SK-N-SH treated with all-trans-retinoic acid at 6 μM for 48 hours (cell line): Measurements from ENCODE around the gene COL17A1.

Experiments
- ATAC-seq: fragments of 200-7000 bp; cut with Tn5 transposase; 3 replicates; pipeline ENCODE4 v1.9.1; 2020; ENCODE audit warnings: mild to moderate bottlenecking, moderate library complexity
- ARNTL ChIP-seq: fragments of 450-650 bp; formaldehyde crosslinking; IDR thresholded peaks from 2 replicates; pipeline ENCODE4 v1.5.0; 2020; ENCODE audit warnings: low read depth, mild to moderate bottlenecking, moderate library complexity, borderline replicate concordance
- BACH2 ChIP-seq: fragments of 250-450 bp; sonication (Bioruptor Pico); IDR thresholded peaks from 2 replicates; pipeline ENCODE4 v1.9.0; 2021; ENCODE audit warnings: mild to moderate bottlenecking, borderline replicate concordance
- CSDC2 ChIP-seq: fragments of 250-450 bp; sonication (Bioruptor Pico); IDR thresholded peaks from 2 replicates; pipeline ENCODE4 v1.5.0; 2020; ENCODE audit warnings: mild to moderate bottlenecking, moderate library complexity
- ESRRG ChIP-seq: fragments of 250-450 bp; sonication (Bioruptor Pico); IDR thresholded peaks from 2 replicates; pipeline ENCODE4 v1.6.1; 2021; ENCODE audit warnings: mild to moderate bottlenecking
- GLIS3 ChIP-seq: fragments of 250-450 bp; sonication (Bioruptor Pico); IDR thresholded peaks from 2 replicates; pipeline ENCODE4 v1.5.0; 2020; ENCODE audit warnings: mild to moderate bottlenecking, moderate library complexity
- ISL1 ChIP-seq: fragments of 250-450 bp; sonication (Bioruptor Pico); IDR thresholded peaks from 2 replicates; pipeline ENCODE4 v2.1.2; 2022; ENCODE audit warnings: mild to moderate bottlenecking, moderate library complexity
- OSR1 ChIP-seq: fragments of 250-450 bp; sonication (Bioruptor Pico); IDR thresholded peaks from 2 replicates; pipeline ENCODE4 v1.8.0; 2022; ENCODE audit warnings: moderate library complexity, mild to moderate bottlenecking, inconsistent platforms
- PPARA ChIP-seq: fragments of 250-450 bp; sonication (Bioruptor Pico); IDR thresholded peaks from 2 replicates; pipeline ENCODE4 v1.5.0; 2020; ENCODE audit warnings: mild to moderate bottlenecking, borderline replicate concordance
- RARB ChIP-seq: fragments of 250-450 bp; sonication (Bioruptor Pico); IDR thresholded peaks from 2 replicates; pipeline ENCODE4 v1.8.0; 2021; ENCODE audit warnings: mild to moderate bottlenecking, moderate library complexity
- SNAI2 ChIP-seq: fragments of 250-450 bp; sonication (Bioruptor Pico); IDR thresholded peaks from 2 replicates; pipeline ENCODE4 v1.5.0; 2020; ENCODE audit warnings: mild to moderate bottlenecking, moderate library complexity
- TCF4 ChIP-seq: fragments of 250-450 bp; sonication (Bioruptor Pico); IDR thresholded peaks from 2 replicates; pipeline ENCODE4 v1.8.0; 2021; ENCODE audit warnings: mild to moderate bottlenecking, moderate library complexity, borderline replicate concordance
- TOX ChIP-seq: fragments of 250-450 bp; sonication (Bioruptor Pico); IDR thresholded peaks from 2 replicates; pipeline ENCODE4 v1.8.0; 2021; ENCODE audit warnings: mild to moderate bottlenecking, moderate library complexity, borderline replicate concordance
- ZC3H10 ChIP-seq: fragments of 250-450 bp; sonication (Bioruptor Pico); IDR thresholded peaks from 2 replicates; pipeline ENCODE4 v1.5.1; 2021; ENCODE audit warnings: mild to moderate bottlenecking, moderate library complexity
- ZFP3 ChIP-seq: fragments of 250-450 bp; sonication (Bioruptor Pico); IDR thresholded peaks from 2 replicates; pipeline ENCODE4 v1.5.0; 2020; ENCODE audit warnings: mild to moderate bottlenecking, moderate library complexity
- ZFP30 ChIP-seq: fragments of 450-650 bp; formaldehyde crosslinking; IDR thresholded peaks from 2 replicates; pipeline ENCODE4 v1.5.0; 2022; ENCODE audit warnings: mild to moderate bottlenecking, moderate library complexity
- ZNF565 ChIP-seq: fragments of 450-650 bp; formaldehyde crosslinking; conservative IDR thresholded peaks from 2 replicates; pipeline ENCODE4 v1.5.0; 2020; ENCODE audit warnings: low read depth, mild to moderate bottlenecking, moderate library complexity
- ZNF70 ChIP-seq: fragments of 450-650 bp; formaldehyde crosslinking; IDR thresholded peaks from 2 replicates; pipeline ENCODE4 v1.5.0; 2020; ENCODE audit warnings: mild to moderate bottlenecking, moderate library complexity
- TF ChIP-seq, protein P1 (sequence below): fragments of 250-450 bp; sonication (Bioruptor Pico); IDR thresholded peaks from 2 replicates; pipeline ENCODE4 v1.5.0; 2020; ENCODE audit warnings: mild to moderate bottlenecking, moderate library complexity
- TF ChIP-seq, protein P2 (sequence below): fragments of 250-450 bp; sonication (Bioruptor Pico); IDR thresholded peaks from 2 replicates; pipeline ENCODE4 v1.5.1; 2020; ENCODE audit warnings: low read depth, mild to moderate bottlenecking, moderate library complexity
- TF ChIP-seq, protein P3 (sequence below): fragments of 250-450 bp; sonication (Bioruptor Pico); IDR thresholded peaks from 2 replicates; pipeline ENCODE4 v1.8.0; 2021; ENCODE audit warnings: low read depth, mild to moderate bottlenecking, moderate library complexity, borderline replicate concordance
- TF ChIP-seq, protein P4 (sequence below): fragments of 250-450 bp; sonication (Bioruptor Pico); IDR thresholded peaks from 2 replicates; pipeline ENCODE4 v1.8.0; 2020; ENCODE audit warnings: mild to moderate bottlenecking, moderate library complexity, borderline replicate concordance

Gene COL17A1

DNA sequence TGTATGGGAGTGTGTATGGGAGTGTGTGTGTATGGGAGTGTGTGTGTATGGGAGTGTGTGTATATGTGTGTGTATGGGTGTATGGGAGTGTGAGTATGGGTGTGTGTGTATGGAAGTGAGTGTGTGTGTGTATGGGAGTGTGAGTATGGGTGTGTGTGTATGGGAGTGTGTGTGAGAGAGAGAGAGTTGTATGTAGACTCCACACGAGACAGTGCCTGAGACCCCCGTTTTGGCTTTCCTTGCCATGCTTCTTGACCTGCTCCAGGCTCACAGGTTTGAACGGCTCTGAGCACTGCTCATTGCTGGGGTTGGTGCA lies 49.7 kb downstream of the COL17A1 start (continued):
- TF ChIP-seq, protein P1, sequence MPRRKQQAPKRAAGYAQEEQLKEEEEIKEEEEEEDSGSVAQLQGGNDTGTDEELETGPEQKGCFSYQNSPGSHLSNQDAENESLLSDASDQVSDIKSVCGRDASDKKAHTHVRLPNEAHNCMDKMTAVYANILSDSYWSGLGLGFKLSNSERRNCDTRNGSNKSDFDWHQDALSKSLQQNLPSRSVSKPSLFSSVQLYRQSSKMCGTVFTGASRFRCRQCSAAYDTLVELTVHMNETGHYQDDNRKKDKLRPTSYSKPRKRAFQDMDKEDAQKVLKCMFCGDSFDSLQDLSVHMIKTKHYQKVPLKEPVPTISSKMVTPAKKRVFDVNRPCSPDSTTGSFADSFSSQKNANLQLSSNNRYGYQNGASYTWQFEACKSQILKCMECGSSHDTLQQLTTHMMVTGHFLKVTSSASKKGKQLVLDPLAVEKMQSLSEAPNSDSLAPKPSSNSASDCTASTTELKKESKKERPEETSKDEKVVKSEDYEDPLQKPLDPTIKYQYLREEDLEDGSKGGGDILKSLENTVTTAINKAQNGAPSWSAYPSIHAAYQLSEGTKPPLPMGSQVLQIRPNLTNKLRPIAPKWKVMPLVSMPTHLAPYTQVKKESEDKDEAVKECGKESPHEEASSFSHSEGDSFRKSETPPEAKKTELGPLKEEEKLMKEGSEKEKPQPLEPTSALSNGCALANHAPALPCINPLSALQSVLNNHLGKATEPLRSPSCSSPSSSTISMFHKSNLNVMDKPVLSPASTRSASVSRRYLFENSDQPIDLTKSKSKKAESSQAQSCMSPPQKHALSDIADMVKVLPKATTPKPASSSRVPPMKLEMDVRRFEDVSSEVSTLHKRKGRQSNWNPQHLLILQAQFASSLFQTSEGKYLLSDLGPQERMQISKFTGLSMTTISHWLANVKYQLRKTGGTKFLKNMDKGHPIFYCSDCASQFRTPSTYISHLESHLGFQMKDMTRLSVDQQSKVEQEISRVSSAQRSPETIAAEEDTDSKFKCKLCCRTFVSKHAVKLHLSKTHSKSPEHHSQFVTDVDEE (CRISPR knock-in tag), result no peak
- TF ChIP-seq CSDC2 (no peak), ISL1 (CRISPR knock-in tag) (no peak), BACH2 (CRISPR knock-in tag) (no peak), ZFP30 (CRISPR knock-in tag) (no peak), ZNF70 (no peak)

DNA sequence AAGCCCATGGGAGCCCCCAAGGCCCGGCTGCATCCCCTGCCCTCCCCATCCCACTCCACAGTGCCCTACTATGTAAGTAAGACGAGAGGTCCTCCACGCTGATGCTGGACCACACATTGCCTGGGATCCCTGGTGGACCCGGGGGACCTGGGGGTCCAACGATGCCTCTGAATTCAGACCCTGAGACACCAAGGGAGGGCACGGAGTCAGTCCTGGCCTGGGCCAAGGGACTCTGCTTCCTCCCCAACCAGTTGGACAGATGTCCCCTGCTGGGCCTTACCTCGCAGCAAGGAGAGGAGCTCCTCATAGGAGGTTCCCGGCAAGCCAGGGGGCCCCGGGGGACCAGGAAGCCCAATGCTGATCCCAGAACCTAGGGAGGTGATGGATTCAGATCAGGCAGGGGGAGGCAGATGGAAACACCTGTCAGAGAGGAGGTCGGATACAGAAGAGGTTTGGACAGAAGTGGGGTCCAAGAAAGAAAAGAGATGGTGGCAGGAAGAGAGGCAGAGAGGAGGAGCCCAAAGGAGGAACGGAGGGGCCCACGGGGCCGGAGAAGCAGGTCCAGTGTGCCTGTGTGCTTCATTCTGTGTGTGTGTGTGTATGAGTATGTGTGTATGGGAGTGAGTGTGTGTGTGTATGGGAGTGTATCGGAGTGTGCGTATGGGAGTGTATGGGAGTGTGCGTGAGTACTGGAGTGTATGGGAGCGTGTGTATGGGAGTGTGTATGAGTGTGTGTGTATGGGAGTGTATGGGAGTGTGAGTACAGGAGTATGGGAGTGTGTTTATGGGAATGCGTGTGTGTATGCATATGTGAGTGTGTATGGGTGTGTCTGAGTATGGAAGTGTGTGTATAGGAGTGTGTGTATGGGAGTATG lies 50.2 kb downstream of the COL17A1 start:
- ATAC-seq, result no peak; the same call in 2 of the 3 replicates
- TF ChIP-seq PPARA (CRISPR knock-in tag), result no peak
- no peak for TF ChIP-seq ESRRG (CRISPR knock-in tag)
- TF ChIP-seq RARB (CRISPR knock-in tag), result no peak
- TF ChIP-seq GLIS3, result no peak
- TF ChIP-seq ZNF70, result no peak
- no peak for TF ChIP-seq SNAI2 (CRISPR knock-in tag)
- no peak for TF ChIP-seq ZC3H10 (CRISPR knock-in tag)

DNA sequence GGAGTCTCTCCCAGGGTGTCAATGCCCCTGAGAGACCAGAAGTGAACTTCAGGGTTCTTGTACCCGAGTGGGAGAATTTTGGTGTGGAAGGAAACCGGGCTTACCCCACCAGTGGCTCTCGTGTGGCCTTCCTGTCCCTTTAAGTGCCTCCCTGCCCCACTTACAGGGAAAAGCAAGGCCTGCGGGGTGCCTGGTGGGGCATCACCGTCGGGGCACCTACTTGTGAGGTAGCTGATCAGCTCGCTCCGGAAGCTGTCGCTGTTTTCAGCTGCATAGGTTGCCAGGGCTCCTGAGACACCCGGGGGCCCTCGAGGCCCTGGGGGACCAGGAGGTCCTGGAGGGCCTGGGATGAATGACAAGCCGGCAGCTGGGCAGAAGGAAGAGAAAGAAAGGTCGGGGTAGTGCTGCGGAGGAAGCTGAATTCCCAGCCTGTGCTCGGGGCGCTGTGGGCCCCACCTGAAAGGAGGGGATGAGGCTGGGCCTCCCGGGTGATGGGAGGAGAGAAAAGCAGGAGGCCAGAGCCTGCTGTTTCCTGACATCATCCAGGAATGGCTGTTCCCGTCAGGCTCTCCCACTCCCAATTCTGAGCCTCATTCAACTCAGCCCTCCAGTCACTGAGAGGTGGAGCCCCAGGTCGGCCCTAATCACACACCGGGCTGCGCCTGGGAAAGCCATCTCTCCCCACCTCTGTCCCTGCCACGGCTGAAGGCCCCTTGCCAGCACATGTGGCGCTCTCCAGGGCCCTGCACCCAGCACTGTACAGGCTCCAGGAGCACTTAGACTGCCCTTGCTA lies 51.1 kb downstream of the COL17A1 start:
- no peak for TF ChIP-seq PPARA (CRISPR knock-in tag)
- no peak for TF ChIP-seq OSR1 (CRISPR knock-in tag)
- TF ChIP-seq TCF4 (CRISPR knock-in tag), result no peak
- no peak for TF ChIP-seq ARNTL
- TF ChIP-seq ZFP3 (CRISPR knock-in tag), result no peak
- TF ChIP-seq, protein P2, sequence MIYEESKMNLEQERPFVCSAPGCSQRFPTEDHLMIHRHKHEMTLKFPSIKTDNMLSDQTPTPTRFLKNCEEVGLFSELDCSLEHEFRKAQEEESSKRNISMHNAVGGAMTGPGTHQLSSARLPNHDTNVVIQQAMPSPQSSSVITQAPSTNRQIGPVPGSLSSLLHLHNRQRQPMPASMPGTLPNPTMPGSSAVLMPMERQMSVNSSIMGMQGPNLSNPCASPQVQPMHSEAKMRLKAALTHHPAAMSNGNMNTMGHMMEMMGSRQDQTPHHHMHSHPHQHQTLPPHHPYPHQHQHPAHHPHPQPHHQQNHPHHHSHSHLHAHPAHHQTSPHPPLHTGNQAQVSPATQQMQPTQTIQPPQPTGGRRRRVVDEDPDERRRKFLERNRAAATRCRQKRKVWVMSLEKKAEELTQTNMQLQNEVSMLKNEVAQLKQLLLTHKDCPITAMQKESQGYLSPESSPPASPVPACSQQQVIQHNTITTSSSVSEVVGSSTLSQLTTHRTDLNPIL, result no peak
- no peak for TF ChIP-seq ZNF565 (CRISPR knock-in tag)
- TF ChIP-seq, protein P3, sequence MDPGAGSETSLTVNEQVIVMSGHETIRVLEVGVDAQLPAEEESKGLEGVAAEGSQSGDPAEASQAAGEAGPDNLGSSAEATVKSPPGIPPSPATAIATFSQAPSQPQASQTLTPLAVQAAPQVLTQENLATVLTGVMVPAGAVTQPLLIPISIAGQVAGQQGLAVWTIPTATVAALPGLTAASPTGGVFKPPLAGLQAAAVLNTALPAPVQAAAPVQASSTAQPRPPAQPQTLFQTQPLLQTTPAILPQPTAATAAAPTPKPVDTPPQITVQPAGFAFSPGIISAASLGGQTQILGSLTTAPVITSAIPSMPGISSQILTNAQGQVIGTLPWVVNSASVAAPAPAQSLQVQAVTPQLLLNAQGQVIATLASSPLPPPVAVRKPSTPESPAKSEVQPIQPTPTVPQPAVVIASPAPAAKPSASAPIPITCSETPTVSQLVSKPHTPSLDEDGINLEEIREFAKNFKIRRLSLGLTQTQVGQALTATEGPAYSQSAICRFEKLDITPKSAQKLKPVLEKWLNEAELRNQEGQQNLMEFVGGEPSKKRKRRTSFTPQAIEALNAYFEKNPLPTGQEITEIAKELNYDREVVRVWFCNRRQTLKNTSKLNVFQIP, result no peak
- TF ChIP-seq ZFP30 (CRISPR knock-in tag), result no peak
- TF ChIP-seq GLIS3, result no peak
- TF ChIP-seq ESRRG (CRISPR knock-in tag), result no peak
- no peak for TF ChIP-seq CSDC2
- TF ChIP-seq BACH2 (CRISPR knock-in tag), result no peak
- no peak for TF ChIP-seq SNAI2 (CRISPR knock-in tag)
- TF ChIP-seq, protein P1 (CRISPR knock-in tag), result no peak
- TF ChIP-seq TOX (CRISPR knock-in tag), result no peak
- no peak for TF ChIP-seq ISL1 (CRISPR knock-in tag)
- TF ChIP-seq ZC3H10 (CRISPR knock-in tag), result no peak
- no peak for TF ChIP-seq RARB (CRISPR knock-in tag)
- TF ChIP-seq, protein P4, sequence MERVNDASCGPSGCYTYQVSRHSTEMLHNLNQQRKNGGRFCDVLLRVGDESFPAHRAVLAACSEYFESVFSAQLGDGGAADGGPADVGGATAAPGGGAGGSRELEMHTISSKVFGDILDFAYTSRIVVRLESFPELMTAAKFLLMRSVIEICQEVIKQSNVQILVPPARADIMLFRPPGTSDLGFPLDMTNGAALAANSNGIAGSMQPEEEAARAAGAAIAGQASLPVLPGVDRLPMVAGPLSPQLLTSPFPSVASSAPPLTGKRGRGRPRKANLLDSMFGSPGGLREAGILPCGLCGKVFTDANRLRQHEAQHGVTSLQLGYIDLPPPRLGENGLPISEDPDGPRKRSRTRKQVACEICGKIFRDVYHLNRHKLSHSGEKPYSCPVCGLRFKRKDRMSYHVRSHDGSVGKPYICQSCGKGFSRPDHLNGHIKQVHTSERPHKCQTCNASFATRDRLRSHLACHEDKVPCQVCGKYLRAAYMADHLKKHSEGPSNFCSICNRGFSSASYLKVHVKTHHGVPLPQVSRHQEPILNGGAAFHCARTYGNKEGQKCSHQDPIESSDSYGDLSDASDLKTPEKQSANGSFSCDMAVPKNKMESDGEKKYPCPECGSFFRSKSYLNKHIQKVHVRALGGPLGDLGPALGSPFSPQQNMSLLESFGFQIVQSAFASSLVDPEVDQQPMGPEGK (CRISPR knock-in tag), result no peak
- TF ChIP-seq, all 23 proteins: peak for 0
- no peak; the same call in 2 of the 3 replicates for ATAC-seq
